Measurements from ENCODE around the gene SPAST. TPM values are rescaled to one million over a fixed set of nuclear protein-coding genes. Genes with fewer than 3 reads are reported as not detected.

SPAST gene
- total RNA-seq (2011; cell fraction: chromatin; rRNA removed; ENCODE audit: low replicate concordance): 24.1 and 45.8 TPM in 2 replicates
- 14.7 and 16.7 TPM in 2 replicates for total RNA-seq (2011; cell fraction: nucleolus; rRNA removed)
- total RNA-seq (2011; cell fraction: nucleoplasm; rRNA removed): 30.6 and 42.1 TPM in 2 replicates
- total RNA-seq (2014; rRNA removed): 19.0 and 22.4 TPM in 2 replicates
- 28.8 and 33.7 TPM in 2 replicates for total RNA-seq (2014; rRNA removed; fragmentation: Illumina TruSeq; extraction: Trizol)
- 32.7 and 37.0 TPM in 2 replicates for total RNA-seq (2015; rRNA removed; fragmentation: Illumina TruSeq; extraction: Trizol)
- total RNA-seq (2021): 25.2 and 25.8 TPM in 2 replicates
- 10.5 and 16.1 TPM in 2 replicates for polyA plus RNA-seq (2011; rRNA removed)
- 3.7 and 5.3 TPM in 2 replicates for polyA plus RNA-seq (2011; cell fraction: cytosol; rRNA removed)
- polyA plus RNA-seq (2011; cell fraction: nucleus; rRNA removed): 3.2 and 3.8 TPM in 2 replicates
- polyA plus RNA-seq (2012): 8.8 and 11.8 TPM in 2 replicates
- 21.4 and 25.0 TPM in 2 replicates for polyA plus RNA-seq (2014; fragmentation: Illumina TruSeq; extraction: Trizol)
- polyA plus RNA-seq (2014; fragmentation: Nextera tagmentation; extraction: Ambion mirVana): 10 to 100 TPM in 1 of 2 experiments, 1 to 10 TPM in 1; 7.4 to 12.6 TPM
- 11.7 and 13.4 TPM in 2 replicates for polyA plus RNA-seq (2014; rRNA removed)
- polyA minus RNA-seq (2011; rRNA and poly(A)+ RNA removed): 37.9 and 40.2 TPM in 2 replicates
- polyA minus RNA-seq (2011; cell fraction: cytosol; rRNA and poly(A)+ RNA removed): 16.5 and 22.9 TPM in 2 replicates
- polyA minus RNA-seq (2011; cell fraction: nucleus; rRNA and poly(A)+ RNA removed): 7.4 and 9.0 TPM in 2 replicates
- percentile 65 among the genes with signal in this experiment for Bru-seq, nascent RNA
- BruChase-seq, experiment 1, labeled RNA remaining after a 2-hour chase: percentile 76 among the genes with signal in this experiment
- BruChase-seq, experiment 2, labeled RNA remaining after a 6-hour chase: percentile 77 among the genes with signal in this experiment
- long read RNA-seq, experiment 1, full-length matches to known transcripts: 42 of 78 reads
- long read RNA-seq, experiment 1, partial matches to known transcripts: 13 of 78 reads
- long read RNA-seq, experiment 1, other reads (novel, unspliced or antisense): 23 of 78 reads
- long read RNA-seq, experiment 2, full-length matches to known transcripts: 1 of 14 reads
- long read RNA-seq, experiment 2, partial matches to known transcripts: 0 of 14 reads
- long read RNA-seq, experiment 2, other reads (novel, unspliced or antisense): 13 of 14 reads
- long read RNA-seq, experiment 3, full-length matches to known transcripts: 2 of 3 reads
- long read RNA-seq, experiment 3, partial matches to known transcripts: 0 of 3 reads
- long read RNA-seq, experiment 3, other reads (novel, unspliced or antisense): 1 of 3 reads

- no peaks in the 10 kb centered on the region for H3K27me3 ChIP-seq (ENCODE audit: control insufficient read depth in 2 of 2, insufficient read depth in 2 of 2, low read length in 2 of 2)
- H3K9me3 ChIP-seq (replicated peaks; ENCODE audit: control insufficient read depth, insufficient read depth, low read depth, low read length): no peaks in the 10 kb centered on the region
- H2AFZ ChIP-seq (ENCODE audit: low read depth, low read length): peak within 1 kb of the TSS; percentile 94
- BruUV-seq (replicated peaks): no TSS peak
- no peaks in the 10 kb centered on the region for H3K9me1 ChIP-seq (ENCODE audit: control insufficient read depth, insufficient read depth, low read length)
- H3K9ac ChIP-seq (ENCODE audit: insufficient read depth in 1 of 2, low read depth in 2 of 2, low read length in 2 of 2): peak within 1 kb of the TSS; percentile 81 to 98
- POLR2A ChIA-PET: interaction anchor here (0.6 to 3.2 kb wide), 13 partner anchors 8 to 1833 kb away, joined by 3 to 30 read pairs (median 4); partner anchors contain the start of genes DPY30 and SLC30A6
- DNase-seq (ENCODE audit: extremely low read depth in 1 of 4, low spot score in 3 of 4) (peak; percentile 96 to 98 (median 96)), FAIRE-seq (peak; percentile 86), ATAC-seq (peak; percentile 94)
- H4K20me1 ChIP-seq (replicated peaks; ENCODE audit: control insufficient read depth, insufficient read depth, low read length): no peaks in the 10 kb centered on the region
- peaks cover 3% of the 10 kb centered on the region; the same call in 2 of the 3 replicates for H3K36me3 ChIP-seq (ENCODE audit: control insufficient read depth, insufficient read depth, low read length)
- peak within 1 kb of the TSS; percentile 96 for H3K4me3 ChIP-seq
- H3K27ac ChIP-seq (ENCODE audit: extremely low read depth, low read depth, low read length): peak within 1 kb of the TSS; percentile 89
- in situ Hi-C loops (cut with MboI) (no loop called here), intact Hi-C loops (cut with micrococcal nuclease) (loop anchor here (1.0 to 2.0 kb wide), 2 partner anchors 53 to 102 kb away; partner anchors contain the start of genes MEMO1 and SLC30A6)
- H3K4me1 ChIP-seq (replicated peaks in 1 of 2; ENCODE audit: control insufficient read depth in 2 of 2, insufficient read depth in 2 of 2, low read length in 2 of 2): peaks cover 4 to 38% of the 10 kb centered on the region in 2 experiments; a peak in 4 of 5 replicates
- peaks cover 21% of the 10 kb centered on the region for H3K79me2 ChIP-seq (ENCODE audit: control insufficient read depth, insufficient read depth, low read length)
- WGBS (ENCODE audit: insufficient coverage, low coverage, missing lambda C conversion rate): under 1% methylated on average over 57 of the region's 79 CpGs
- CTCF ChIA-PET (ENCODE audit: low intra/inter-chr PET ratio): no interaction called here
- peak within 1 kb of the TSS; percentile 94 for H3K4me2 ChIP-seq (ENCODE audit: insufficient read depth, low read length)
- TF ChIP-seq PPARD (CRISPR knock-in tag; IDR thresholded peaks at IDR 0.05) (no peak), LARP7 (IDR thresholded peaks at IDR 0.05) (no peak), ELF1 (tag; IDR thresholded peaks at IDR 0.05) (peak; percentile 54; the same call in 1 of the 2 replicates), RB1 (IDR thresholded peaks at IDR 0.05; ENCODE audit: low read depth) (peak; percentile 63; the same call in 1 of the 2 replicates), ASH1L (IDR thresholded peaks at IDR 0.05; ENCODE audit: borderline replicate concordance, low read depth, partially characterized antibody) (peak; percentile 24), YY1 (IDR thresholded peaks at IDR 0.05; ENCODE audit: borderline replicate concordance in 1 of 3, control insufficient read depth in 1 of 3, extremely low read depth in 1 of 3, insufficient read depth in 3 of 3, insufficient read length in 1 of 3, insufficient replicate concordance in 2 of 3, low read depth in 1 of 3, low read length in 2 of 3) (peak in 2 of 3 experiments; percentile 51 to 61), E2F6 (IDR thresholded peaks at IDR 0.05; ENCODE audit: borderline replicate concordance in 1 of 2, extremely low read depth in 1 of 2, insufficient read depth in 1 of 2, insufficient read length in 1 of 2, low read depth in 1 of 2, low read length in 1 of 2, poor library complexity in 1 of 2, severe bottlenecking in 1 of 2) (peak; percentile 29 to 37), ZNF124 (CRISPR knock-in tag; IDR thresholded peaks at IDR 0.05) (no peak)
- TF ChIP-seq, protein P1, sequence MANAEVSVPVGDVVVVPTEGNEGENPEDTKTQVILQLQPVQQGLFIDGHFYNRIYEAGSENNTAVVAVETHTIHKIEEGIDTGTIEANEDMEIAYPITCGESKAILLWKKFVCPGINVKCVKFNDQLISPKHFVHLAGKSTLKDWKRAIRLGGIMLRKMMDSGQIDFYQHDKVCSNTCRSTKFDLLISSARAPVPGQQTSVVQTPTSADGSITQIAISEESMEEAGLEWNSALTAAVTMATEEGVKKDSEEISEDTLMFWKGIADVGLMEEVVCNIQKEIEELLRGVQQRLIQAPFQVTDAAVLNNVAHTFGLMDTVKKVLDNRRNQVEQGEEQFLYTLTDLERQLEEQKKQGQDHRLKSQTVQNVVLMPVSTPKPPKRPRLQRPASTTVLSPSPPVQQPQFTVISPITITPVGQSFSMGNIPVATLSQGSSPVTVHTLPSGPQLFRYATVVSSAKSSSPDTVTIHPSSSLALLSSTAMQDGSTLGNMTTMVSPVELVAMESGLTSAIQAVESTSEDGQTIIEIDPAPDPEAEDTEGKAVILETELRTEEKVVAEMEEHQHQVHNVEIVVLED (CRISPR knock-in tag; IDR thresholded peaks at IDR 0.05): peak; percentile 99
- TF ChIP-seq, protein P2, sequence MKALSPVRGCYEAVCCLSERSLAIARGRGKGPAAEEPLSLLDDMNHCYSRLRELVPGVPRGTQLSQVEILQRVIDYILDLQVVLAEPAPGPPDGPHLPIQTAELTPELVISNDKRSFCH (CRISPR knock-in tag; IDR thresholded peaks at IDR 0.05): no peak
- TF ChIP-seq, protein P2 (tag; IDR thresholded peaks at IDR 0.05): peak; percentile 63; the same call in 1 of the 2 replicates
Measured at GRCh38 chr2:32063310-32064020, at the start of gene SPAST. Gene SPAST (plus strand): TSS chr2:32063556. CDS start chr2:32063832, 276 bp downstream.

Measured in K562 (cell line).